T-helper 1 cell treated with Interleukin-12 subunit alpha and Interleukin-12 subunit beta and Interleukin-4 antibody, amounts not matched to agents 30 μg/mL and 1 μg/mL, for 36 hours (primary cell): ENCODE measurements around the gene MMAB.

ENCODE experiments used
- H3K27ac Mint-ChIP-seq: one replicate; pipeline ENCODE4 v1.8.0; 2021; ENCODE audit warnings: mild to moderate bottlenecking, mixed read lengths
- H3K27me3 Mint-ChIP-seq: one replicate; pipeline ENCODE4 v1.8.0; 2021; ENCODE audit warnings: low read depth, mixed read lengths
- H3K36me3 Mint-ChIP-seq: one replicate; pipeline ENCODE4 v1.8.0; 2021; ENCODE audit warnings: low read depth, mixed read lengths
- H3K4me1 Mint-ChIP-seq: one replicate; pipeline ENCODE4 v1.8.0; 2021; ENCODE audit warnings: low read depth, mixed read lengths
- H3K4me3 Mint-ChIP-seq: one replicate; pipeline ENCODE4 v1.8.0; 2021; ENCODE audit warnings: mild to moderate bottlenecking, moderate library complexity, mixed read lengths
- H3K9me3 Mint-ChIP-seq: one replicate; pipeline ENCODE4 v1.8.0; 2021; ENCODE audit warnings: mixed read lengths

The MMAB gene

DNA sequence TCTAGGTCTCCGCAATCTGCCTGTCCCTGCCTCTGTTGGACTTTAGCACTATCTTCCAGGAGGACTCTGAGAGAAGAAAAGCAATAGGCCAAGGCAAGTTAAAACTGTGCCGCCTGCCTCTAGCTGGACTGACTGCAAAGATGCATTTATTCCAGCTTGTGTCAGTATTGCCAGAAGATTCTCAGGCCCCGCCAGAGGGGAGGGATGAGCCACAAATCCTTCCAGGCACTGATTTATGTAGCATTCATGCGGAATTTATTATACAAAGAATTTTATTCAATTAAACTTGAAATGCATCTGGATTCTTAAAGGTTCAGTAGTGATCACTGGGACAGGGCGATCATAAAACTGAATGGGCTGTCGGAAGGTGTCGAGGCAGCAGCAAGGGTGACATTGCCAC, 19.8 kb downstream of the MMAB start:
- H3K4me3 Mint-ChIP-seq, result no peak overlapping the region
- H3K36me3 Mint-ChIP-seq, result no peaks in the 10 kb centered on the region
- no peak overlapping the region for H3K27ac Mint-ChIP-seq
- peaks cover 7% of the 10 kb centered on the region for H3K27me3 Mint-ChIP-seq
- H3K9me3 Mint-ChIP-seq, result no peaks in the 10 kb centered on the region
- H3K4me1 Mint-ChIP-seq, result no peaks in the 10 kb centered on the region

- H3K9me3 Mint-ChIP-seq, result no peaks in the 10 kb centered on the region
- no peak overlapping the region for H3K4me3 Mint-ChIP-seq
- H3K27ac Mint-ChIP-seq, result no peak overlapping the region
- peaks cover 7% of the 10 kb centered on the region for H3K27me3 Mint-ChIP-seq
- H3K4me1 Mint-ChIP-seq, result no peaks in the 10 kb centered on the region
- H3K36me3 Mint-ChIP-seq, result no peaks in the 10 kb centered on the region
These were observed 20.3 kb downstream of the MMAB start for GRCh38 chr12:109552971-109553370.

DNA sequence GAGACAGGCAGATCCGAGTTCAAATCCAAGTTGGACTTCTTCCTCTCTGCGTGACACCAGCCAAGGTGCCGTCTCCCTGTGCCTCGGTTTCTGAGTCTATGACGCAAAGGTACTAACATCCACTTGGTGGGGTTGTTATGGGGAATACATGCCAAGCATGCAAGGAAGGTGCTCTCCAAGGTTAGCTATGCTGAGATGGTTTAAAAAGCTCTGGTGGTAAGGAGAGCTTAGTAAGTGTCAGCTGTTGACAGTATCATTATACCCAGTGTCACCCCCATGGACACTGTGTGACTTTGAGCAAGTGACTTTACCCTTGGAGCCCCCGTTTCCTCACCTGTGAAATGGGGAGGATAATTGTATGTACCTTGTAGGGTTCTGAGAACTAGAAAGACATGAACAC, 22.2 kb downstream of the MMAB start:
- Mint-ChIP-seq H3K9me3 (no peaks in the 10 kb centered on the region), H3K4me1 (no peaks in the 10 kb centered on the region), H3K36me3 (no peaks in the 10 kb centered on the region), H3K4me3 (no peak overlapping the region), H3K27ac (no peak overlapping the region), H3K27me3 (peaks cover 20% of the 10 kb centered on the region)

- Mint-ChIP-seq H3K36me3 (no peaks in the 10 kb centered on the region), H3K27ac (no peak overlapping the region), H3K4me1 (peaks cover under 1% of the 10 kb centered on the region), H3K27me3 (peaks cover 20% of the 10 kb centered on the region), H3K4me3 (no peak overlapping the region), H3K9me3 (no peaks in the 10 kb centered on the region)
These were observed 23.0 kb downstream of the MMAB start for GRCh38 chr12:109550281-109550680.

GRCh38 chr12:109549613-109550270, 23.6 kb downstream of the MMAB start:
- H3K27me3 Mint-ChIP-seq, result peaks cover 20% of the 10 kb centered on the region
- no peak overlapping the region for H3K4me3 Mint-ChIP-seq
- no peaks in the 10 kb centered on the region for H3K36me3 Mint-ChIP-seq
- no peak overlapping the region for H3K27ac Mint-ChIP-seq
- H3K4me1 Mint-ChIP-seq, result peaks cover 5% of the 10 kb centered on the region
- H3K9me3 Mint-ChIP-seq, result no peaks in the 10 kb centered on the region

DNA sequence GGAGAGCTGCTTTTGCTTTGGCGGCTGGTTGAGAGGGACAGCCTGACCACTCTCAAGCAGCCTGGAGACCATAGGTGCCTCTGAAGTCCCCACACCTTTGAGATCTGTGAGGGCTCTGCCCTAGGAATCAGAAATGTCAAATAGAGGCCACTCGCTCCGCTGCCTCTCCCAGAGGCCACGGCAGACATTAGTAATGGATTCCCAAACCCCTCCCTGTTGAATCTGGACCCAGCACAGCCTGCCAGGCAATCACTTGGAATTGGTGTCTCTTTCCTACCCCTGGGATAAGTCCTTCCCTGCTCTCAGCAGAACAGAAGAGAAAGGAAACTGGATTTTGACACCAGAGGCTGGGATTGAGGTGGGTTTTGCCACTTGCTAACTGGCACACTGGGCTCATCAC, 25.0 kb downstream of the MMAB start:
- Mint-ChIP-seq H3K4me1 (peaks cover 5% of the 10 kb centered on the region), H3K4me3 (no peak overlapping the region), H3K27ac (no peak overlapping the region)

DNA sequence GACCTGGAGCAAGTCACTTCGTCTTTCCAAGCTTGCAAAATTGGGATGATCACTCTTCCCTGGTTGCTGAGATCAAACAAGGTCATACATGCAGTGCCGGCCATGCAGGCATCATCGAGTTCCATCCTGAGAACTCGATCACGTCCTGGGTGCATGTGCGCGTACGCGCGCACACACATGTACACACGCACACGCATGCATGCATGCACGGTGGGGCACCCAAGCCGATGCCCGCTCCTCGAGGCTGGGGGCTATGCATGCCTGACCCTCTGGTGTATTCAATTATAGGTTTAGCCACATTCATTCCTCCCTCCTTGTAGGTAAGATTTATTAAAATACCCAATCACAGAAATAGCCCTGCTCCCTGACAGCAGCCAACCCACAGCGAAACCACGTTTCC, 26.0 kb downstream of the MMAB start:
- H3K4me3 Mint-ChIP-seq, result no peak overlapping the region
- H3K27me3 Mint-ChIP-seq, result peaks cover 20% of the 10 kb centered on the region
- H3K27ac Mint-ChIP-seq, result no peak overlapping the region
- H3K4me1 Mint-ChIP-seq, result peaks cover 5% of the 10 kb centered on the region
- H3K9me3 Mint-ChIP-seq, result no peaks in the 10 kb centered on the region
- H3K36me3 Mint-ChIP-seq, result no peaks in the 10 kb centered on the region

More for the DNA sequence above, 25.0 kb downstream of the MMAB start:
- Mint-ChIP-seq H3K27me3 (peaks cover 20% of the 10 kb centered on the region), H3K9me3 (no peaks in the 10 kb centered on the region), H3K36me3 (no peaks in the 10 kb centered on the region)

DNA sequence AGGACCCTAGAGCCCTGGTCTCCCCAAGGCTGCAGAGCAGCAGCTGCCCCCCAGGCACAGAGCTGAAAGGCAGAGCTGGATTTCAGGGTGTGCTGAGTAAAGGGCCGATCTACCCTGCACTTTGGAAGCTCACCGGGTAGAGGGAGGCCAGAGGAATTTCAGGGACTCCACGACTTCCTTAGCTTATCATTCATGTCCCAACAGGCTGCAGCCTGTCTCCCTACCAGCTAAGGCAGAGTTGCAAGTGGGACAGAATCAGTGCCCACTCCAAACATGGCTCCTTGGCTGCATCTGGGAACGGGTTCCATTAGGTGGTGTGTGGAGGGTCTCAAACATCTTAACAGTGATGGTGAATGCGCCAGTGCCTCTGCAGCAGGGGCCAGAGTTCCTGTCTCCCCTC, 27.5 kb downstream of the MMAB start:
- Mint-ChIP-seq H3K36me3 (no peaks in the 10 kb centered on the region), H3K4me1 (peaks cover 5% of the 10 kb centered on the region), H3K27ac (no peak overlapping the region), H3K27me3 (peaks cover 20% of the 10 kb centered on the region), H3K4me3 (no peak overlapping the region), H3K9me3 (no peaks in the 10 kb centered on the region)

- H3K4me1 Mint-ChIP-seq, result peaks cover 5% of the 10 kb centered on the region
- H3K27ac Mint-ChIP-seq, result no peak overlapping the region
- no peak overlapping the region for H3K4me3 Mint-ChIP-seq
- peaks cover 18% of the 10 kb centered on the region for H3K27me3 Mint-ChIP-seq
- H3K9me3 Mint-ChIP-seq, result no peaks in the 10 kb centered on the region
- no peaks in the 10 kb centered on the region for H3K36me3 Mint-ChIP-seq
These were observed 28.3 kb downstream of the MMAB start for GRCh38 chr12:109544955-109545531.

GRCh38 chr12:109542876-109543275, 30.4 kb downstream of the MMAB start:
- Mint-ChIP-seq H3K4me3 (no peak overlapping the region), H3K9me3 (no peaks in the 10 kb centered on the region), H3K36me3 (no peaks in the 10 kb centered on the region), H3K27me3 (peaks cover 12% of the 10 kb centered on the region), H3K27ac (no peak overlapping the region), H3K4me1 (peaks cover 5% of the 10 kb centered on the region)

- H3K4me1 Mint-ChIP-seq, result peaks cover 5% of the 10 kb centered on the region
- no peak overlapping the region for H3K4me3 Mint-ChIP-seq
- H3K27me3 Mint-ChIP-seq, result peaks cover 4% of the 10 kb centered on the region
- no peaks in the 10 kb centered on the region for H3K9me3 Mint-ChIP-seq
- no peak overlapping the region for H3K27ac Mint-ChIP-seq
- no peaks in the 10 kb centered on the region for H3K36me3 Mint-ChIP-seq
These were observed 31.3 kb downstream of the MMAB start for GRCh38 chr12:109542014-109542413.

GRCh38 chr12:109541413-109541726, 31.9 kb downstream of the MMAB start:
- H3K36me3 Mint-ChIP-seq, result no peaks in the 10 kb centered on the region
- no peaks in the 10 kb centered on the region for H3K9me3 Mint-ChIP-seq
- H3K27me3 Mint-ChIP-seq, result no peaks in the 10 kb centered on the region
- peaks cover 5% of the 10 kb centered on the region for H3K4me1 Mint-ChIP-seq
- no peak overlapping the region for H3K27ac Mint-ChIP-seq
- no peak overlapping the region for H3K4me3 Mint-ChIP-seq

DNA sequence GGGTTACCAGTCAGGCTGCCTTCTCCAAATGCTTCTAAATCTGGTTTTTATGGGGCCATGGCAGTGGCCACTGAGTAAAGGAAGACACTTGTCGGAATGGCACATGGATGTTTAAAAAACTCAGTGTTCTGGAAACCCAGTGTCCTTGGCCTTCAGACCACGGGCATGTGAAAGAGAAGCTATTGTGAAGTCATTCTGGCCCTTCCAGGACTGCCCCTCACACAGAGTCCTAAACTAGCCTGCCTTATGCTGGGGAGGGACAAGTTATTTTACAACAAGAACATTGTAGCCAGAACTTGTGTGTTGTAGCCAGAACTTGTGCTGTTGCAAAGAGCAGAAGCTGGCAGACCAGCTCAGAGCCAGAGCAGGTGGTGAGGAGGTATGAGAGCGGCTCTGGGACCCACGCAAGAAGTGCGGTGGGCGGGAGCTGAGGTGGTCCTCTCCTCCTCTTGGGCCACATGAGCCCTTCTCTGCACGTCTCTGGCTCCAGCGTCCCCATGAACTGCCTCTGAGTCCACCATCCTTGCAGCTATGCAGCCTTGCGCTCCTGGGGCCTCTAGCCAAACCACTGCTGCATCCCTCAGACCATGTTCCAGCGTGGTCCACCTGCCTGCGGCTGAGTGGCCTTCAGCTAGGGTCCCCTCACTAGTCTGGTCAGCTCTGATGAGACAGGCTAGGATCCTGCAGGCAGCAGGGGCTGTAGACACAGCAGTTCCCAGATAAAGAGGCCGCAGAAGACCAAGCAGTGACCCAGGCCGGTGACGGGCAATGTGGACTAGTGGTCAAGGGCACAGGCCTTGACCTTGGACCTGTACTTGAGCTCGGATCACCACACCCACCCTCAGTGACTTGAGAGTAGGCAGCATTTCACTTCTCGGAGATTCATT, 32.5 kb downstream of the MMAB start:
- Mint-ChIP-seq H3K27ac (no peak overlapping the region), H3K36me3 (no peaks in the 10 kb centered on the region), H3K4me1 (peaks cover 5% of the 10 kb centered on the region), H3K9me3 (no peaks in the 10 kb centered on the region), H3K4me3 (no peak overlapping the region), H3K27me3 (no peaks in the 10 kb centered on the region)

DNA sequence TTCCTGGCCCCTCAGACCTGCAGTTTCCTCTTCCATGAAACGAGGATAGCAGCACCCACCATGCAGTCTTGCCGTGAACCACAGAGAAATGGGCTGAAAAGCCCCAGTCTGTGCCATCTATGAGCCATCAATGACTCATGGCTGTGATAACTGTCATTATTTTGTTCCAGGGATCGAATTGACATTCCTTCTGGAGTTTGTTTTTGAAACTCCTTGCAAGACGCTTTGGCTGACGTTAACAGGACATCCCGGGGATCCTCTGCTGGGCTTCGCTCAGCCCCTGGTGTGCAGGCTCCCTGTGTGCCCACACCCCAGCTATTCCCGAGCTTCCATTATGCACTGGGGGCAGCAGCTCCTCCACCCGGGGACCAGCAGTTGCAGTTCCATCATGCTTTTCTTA, 33.8 kb downstream of the MMAB start:
- H3K4me1 Mint-ChIP-seq, result no peaks in the 10 kb centered on the region
- no peak overlapping the region for H3K4me3 Mint-ChIP-seq
- H3K27me3 Mint-ChIP-seq, result no peaks in the 10 kb centered on the region
- H3K27ac Mint-ChIP-seq, result no peak overlapping the region
- no peaks in the 10 kb centered on the region for H3K36me3 Mint-ChIP-seq
- no peaks in the 10 kb centered on the region for H3K9me3 Mint-ChIP-seq
